CD4-positive, alpha-beta T cell treated with Interferon gamma for 1 hour (primary cell): ENCODE data around the gene CHST15.
A peak's percentile ranks its signal among the peaks of the same experiment; 100 is the strongest.

Experiments
- DNase-seq: peaks from one replicate; pipeline ENCODE4 v3.0.0-alpha.2; 2020

The CHST15 gene

GRCh38 chr10:124062390-124062789 is 31.0 kb downstream of the CHST15 start:
- DNase-seq, result no peak

- no peak for DNase-seq
These were observed 32.4 kb downstream of the CHST15 start for GRCh38 chr10:124061030-124061429.

- no peak for DNase-seq
These were observed 33.2 kb downstream of the CHST15 start for GRCh38 chr10:124060148-124060720.

GRCh38 chr10:124059551-124059950 is 33.8 kb downstream of the CHST15 start:
- no peak for DNase-seq

GRCh38 chr10:124058346-124059003 is 34.9 kb downstream of the CHST15 start:
- DNase-seq, result no peak

- no peak for DNase-seq
These were observed 35.8 kb downstream of the CHST15 start for GRCh38 chr10:124057601-124058000.

GRCh38 chr10:124056337-124056980 is 36.9 kb downstream of the CHST15 start:
- no peak for DNase-seq

DNA sequence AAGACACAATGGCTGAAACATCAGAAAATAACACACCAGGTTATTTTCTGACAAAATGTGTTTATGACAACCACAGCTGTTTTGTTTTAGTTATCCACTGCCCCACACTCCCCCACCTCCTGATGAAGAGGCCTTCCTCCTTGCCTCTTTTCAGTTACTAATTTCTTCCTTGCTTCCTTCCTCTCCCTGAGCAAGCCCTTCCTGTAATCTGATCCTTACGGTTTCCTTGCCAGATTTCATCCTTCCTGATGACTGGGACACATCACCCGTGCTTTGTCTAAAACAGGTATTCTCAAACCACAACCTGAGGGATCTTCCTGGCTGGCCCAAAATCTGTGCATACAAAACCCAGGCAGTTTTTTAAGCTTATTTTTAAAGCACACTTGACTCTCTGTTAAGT is 39.4 kb downstream of the CHST15 start:
- DNase-seq, result no peak

DNA sequence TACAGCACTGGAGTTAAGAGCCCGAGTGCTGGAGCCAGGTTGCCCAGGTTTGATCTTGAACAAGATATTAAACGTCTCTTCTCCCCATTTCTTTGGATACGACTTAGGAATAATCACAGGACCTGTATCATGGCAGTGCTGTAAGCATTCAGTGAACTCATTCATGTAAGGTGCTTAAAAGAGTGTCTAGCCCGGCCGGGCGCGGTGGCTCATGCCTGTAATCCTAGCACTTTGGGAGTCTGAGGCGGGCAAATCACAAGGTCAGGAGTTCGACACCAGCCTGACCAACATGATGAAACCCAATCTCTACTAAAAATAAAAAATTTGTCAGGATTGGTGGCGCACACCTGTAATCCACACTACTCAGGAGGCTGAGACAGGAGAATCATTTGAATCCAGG is 40.8 kb downstream of the CHST15 start:
- DNase-seq, result no peak

GRCh38 chr10:124050021-124051015 is 43.1 kb downstream of the CHST15 start:
- no peak for DNase-seq

DNA sequence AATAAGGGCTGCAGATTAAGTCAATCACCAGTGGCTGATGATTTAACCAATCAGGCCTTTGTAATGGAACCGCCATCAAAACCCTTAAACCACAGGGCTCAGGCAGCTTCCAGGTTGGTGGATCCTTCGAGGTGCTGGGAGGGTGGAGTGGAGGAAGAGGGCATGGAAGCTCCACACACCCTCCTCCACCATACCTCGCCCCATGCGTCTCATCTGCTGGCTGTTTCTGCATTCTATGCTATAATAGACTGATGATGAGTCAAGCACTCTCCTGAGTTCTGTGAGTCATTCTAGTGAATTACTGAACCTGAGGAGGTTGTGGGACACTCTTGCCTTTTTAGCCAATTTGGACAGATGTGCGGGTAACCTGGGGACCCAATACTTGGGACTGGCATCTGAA is 43.9 kb downstream of the CHST15 start:
- no peak for DNase-seq

DNA sequence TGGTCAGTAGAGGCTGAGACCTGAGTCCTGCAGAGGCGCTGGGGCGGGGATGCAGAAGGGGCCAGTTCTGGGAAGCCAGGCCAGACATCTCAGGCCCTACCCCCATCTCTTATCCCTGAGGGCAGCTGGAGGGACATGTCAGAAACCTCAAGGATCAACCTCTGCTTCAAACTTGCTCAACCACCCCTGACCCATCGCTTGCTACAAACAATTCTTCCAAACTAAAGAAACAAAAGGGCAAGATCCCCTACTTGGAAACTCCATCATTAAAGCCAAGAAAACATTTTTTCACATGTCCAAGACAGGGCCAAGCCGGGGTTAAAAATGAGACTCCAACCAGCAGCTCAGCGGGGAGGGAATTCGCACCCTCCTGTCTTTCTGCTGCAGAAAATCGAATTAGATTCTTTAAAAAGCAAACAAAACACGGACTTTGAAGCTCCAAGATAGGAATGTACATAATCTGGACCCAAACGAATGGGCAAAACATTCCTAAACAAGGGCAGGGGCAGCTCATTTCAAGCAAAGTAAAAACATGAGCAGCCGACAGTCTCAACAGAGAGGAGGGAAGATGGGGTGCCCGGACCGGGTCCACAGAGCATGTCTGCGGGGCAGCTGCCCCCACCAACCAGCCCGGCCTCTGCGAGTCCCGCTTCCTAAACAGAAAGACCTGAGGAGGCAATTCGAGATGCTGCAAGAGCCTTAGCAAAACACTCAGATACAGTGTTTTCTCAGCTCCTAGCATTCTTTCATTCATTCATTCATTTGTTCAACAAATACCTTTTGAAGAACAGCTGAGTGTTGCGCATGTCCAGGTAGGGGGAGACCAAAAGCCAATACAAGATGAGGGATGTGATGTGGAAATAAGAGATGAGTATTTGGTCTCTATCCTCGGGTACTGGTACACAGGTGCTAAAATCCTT is 44.8 kb downstream of the CHST15 start:
- DNase-seq, result no peak

DNA sequence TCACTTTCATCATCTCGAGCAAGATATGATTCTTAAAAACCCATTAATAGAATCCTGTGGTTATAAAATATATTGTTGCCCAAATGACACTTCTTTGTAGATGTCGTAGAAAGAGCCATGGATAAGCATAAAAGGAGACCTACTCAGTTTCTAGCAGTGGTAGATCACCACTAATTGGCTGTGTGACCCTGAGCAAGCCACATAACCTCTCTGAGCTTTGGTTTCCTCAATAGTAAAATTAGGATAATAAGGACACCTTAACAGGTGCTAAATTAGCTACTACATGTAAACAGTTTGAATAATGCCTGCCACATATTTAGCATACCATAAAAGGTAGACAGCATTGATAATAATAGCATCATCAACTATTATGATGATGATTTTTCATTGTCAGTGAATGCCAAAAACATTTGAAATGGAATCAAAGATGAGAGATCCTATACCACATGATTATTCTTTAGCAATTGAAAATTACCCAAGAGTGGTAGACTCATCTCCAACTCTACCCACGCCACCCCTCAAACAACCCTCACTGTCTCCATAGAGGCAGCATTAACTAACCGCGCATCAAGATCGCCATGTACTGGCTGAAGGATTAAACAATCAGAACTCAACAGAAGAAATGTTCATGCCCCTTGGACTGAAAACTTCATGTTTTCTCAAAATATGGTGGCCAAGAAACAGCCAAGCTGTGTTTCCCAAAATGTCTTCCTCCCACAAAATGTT is 45.8 kb downstream of the CHST15 start:
- no peak for DNase-seq

- DNase-seq, result no peak
These were observed 47.5 kb downstream of the CHST15 start for GRCh38 chr10:124045801-124046355.

DNA sequence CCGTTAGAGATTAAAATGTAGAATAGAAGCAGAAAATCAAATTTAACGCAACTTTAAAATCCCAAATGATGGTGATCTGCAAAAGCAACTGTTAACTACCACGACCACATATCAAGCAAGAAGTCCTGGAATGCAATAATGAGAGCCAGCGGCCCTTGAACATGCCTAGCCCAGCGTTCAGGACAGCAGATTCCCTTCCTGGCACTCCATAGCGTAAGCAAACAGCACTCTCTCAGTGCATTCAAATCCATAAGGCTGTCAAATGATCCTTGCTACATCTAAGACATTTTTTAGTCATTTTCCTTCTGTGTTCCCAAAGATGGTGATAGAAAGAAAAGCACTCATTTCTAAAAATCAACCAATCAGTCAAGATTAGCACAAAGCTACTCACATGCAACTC is 48.1 kb downstream of the CHST15 start:
- DNase-seq, result no peak

GRCh38 chr10:124044143-124044862 is 49.1 kb downstream of the CHST15 start:
- DNase-seq, result no peak

GRCh38 chr10:124043310-124044142 is 49.9 kb downstream of the CHST15 start:
- peak; percentile 49 for DNase-seq

- no peak for DNase-seq
These were observed 50.6 kb downstream of the CHST15 start for GRCh38 chr10:124042656-124043309.
